GM23338 (cell line): ENCODE data around the gene UNC13A. TPM values are rescaled to one million over a fixed set of nuclear protein-coding genes. Genes with fewer than 3 reads are reported as not detected.

Source experiments
- ATAC-seq: fragments of 200-7000 bp; cut with Tn5 transposase; 3 replicates; pipeline ENCODE4 v1.9.1; 2020
- DNase-seq: peaks from one replicate; pipeline ENCODE4 v3.0.0-alpha.2; 2015; ENCODE audit warnings: low spot score
- H2AFZ ChIP-seq: fragments of 200-600 bp; sonication (generic); 2 replicates; pipeline ENCODE4 v1.8.0; 2016; ENCODE audit warnings: antibody characterized with exemption, mild to moderate bottlenecking, moderate library complexity
- H3F3A ChIP-seq: fragments of 200-600 bp; sonication (generic); replicated peaks from 2 replicates; pipeline ENCODE4 v1.8.0; 2017; ENCODE audit warnings: antibody characterized with exemption, mixed run types, low read depth
- H3K27ac ChIP-seq: fragments of 200-600 bp; sonication (generic); 2 replicates; pipeline ENCODE4 v1.6.1; 2016; ENCODE audit warnings: low read depth
- H3K27me3 ChIP-seq: fragments of 200-600 bp; sonication (generic); 2 replicates; pipeline ENCODE4 v1.8.0; 2016; ENCODE audit warnings: mild to moderate bottlenecking, mixed run types, moderate library complexity; ENCODE audit not compliant: insufficient read depth
- H3K36me3 ChIP-seq: fragments of 200-600 bp; sonication (generic); 2 replicates; pipeline ENCODE4 v1.8.0; 2016; ENCODE audit warnings: mild to moderate bottlenecking; ENCODE audit not compliant: insufficient read depth
- H3K4me1 ChIP-seq: fragments of 200-600 bp; sonication (generic); 2 replicates; pipeline ENCODE4 v1.8.0; 2016; ENCODE audit warnings: mild to moderate bottlenecking, moderate library complexity; ENCODE audit not compliant: insufficient read depth
- H3K4me2 ChIP-seq: fragments of 200-600 bp; sonication (generic); 2 replicates; pipeline ENCODE4 v1.7.1; 2017; ENCODE audit warnings: mixed run types
- H3K4me3 ChIP-seq: fragments of 200-600 bp; sonication (generic); 2 replicates; pipeline ENCODE4 v1.6.1; 2016; ENCODE audit warnings: mixed run types
- H3K79me2 ChIP-seq: fragments of 200-600 bp; sonication (generic); replicated peaks from 2 replicates; pipeline ENCODE4 v1.8.0; 2017; ENCODE audit warnings: mild to moderate bottlenecking; ENCODE audit not compliant: insufficient read depth
- H3K9me2 ChIP-seq: fragments of 200-600 bp; sonication (generic); 2 replicates; pipeline ENCODE4 v1.8.0; 2017; ENCODE audit not compliant: insufficient read depth
- H4K20me1 ChIP-seq: fragments of 200-600 bp; sonication (generic); replicated peaks from 2 replicates; pipeline ENCODE4 v1.8.0; 2017; ENCODE audit warnings: mild to moderate bottlenecking; ENCODE audit not compliant: insufficient read depth
- H3K27ac Mint-ChIP-seq: 2 replicates; pipeline ENCODE4 v1.8.0; 2020; ENCODE audit warnings: inconsistent platforms, mild to moderate bottlenecking, moderate library complexity, mixed read lengths
- H3K27me3 Mint-ChIP-seq: 3 replicates; pipeline ENCODE4 v1.8.0; 2022; ENCODE audit warnings: low read depth, mild to moderate bottlenecking, moderate library complexity, mixed read lengths, inconsistent platforms; ENCODE audit not compliant: insufficient read depth, poor library complexity
- H3K36me3 Mint-ChIP-seq: 3 replicates; pipeline ENCODE4 v1.8.0; 2021; ENCODE audit warnings: low read depth, mild to moderate bottlenecking, inconsistent platforms, moderate library complexity, mixed read lengths
- H3K4me1 Mint-ChIP-seq: 3 replicates; pipeline ENCODE4 v1.8.0; 2020; ENCODE audit warnings: mild to moderate bottlenecking, inconsistent platforms, mixed read lengths
- H3K4me3 Mint-ChIP-seq: 3 replicates; pipeline ENCODE4 v1.8.0; 2021; ENCODE audit warnings: moderate library complexity, mild to moderate bottlenecking, inconsistent platforms, mixed read lengths
- H3K9me3 Mint-ChIP-seq: 3 replicates; pipeline ENCODE4 v1.8.0; 2020; ENCODE audit warnings: moderate library complexity, mild to moderate bottlenecking, inconsistent platforms, mixed read lengths
- CREB1 ChIP-seq: fragments of 250-450 bp; sonication (Bioruptor Pico); IDR thresholded peaks from 2 replicates; pipeline ENCODE4 v1.5.0; 2020; ENCODE audit warnings: low read depth, mild to moderate bottlenecking, moderate library complexity
- CTCF ChIP-seq, 2 experiments: fragments of 200-600 bp in 1 of 2; sonication (generic) in 1 of 2; conservative IDR thresholded peaks; 2 replicates each; pipeline versions ENCODE4 v1.5.1 to v1.6.1; 2016 to 2017; ENCODE audit warnings: antibody characterized with exemption in 2 of 2, low read depth in 2 of 2, mild to moderate bottlenecking in 2 of 2, moderate library complexity in 1 of 2
- ETS1 ChIP-seq: IDR thresholded peaks from 2 replicates; pipeline ENCODE4 v1.6.1; 2016; ENCODE audit warnings: antibody characterized with exemption
- EZH2 ChIP-seq: fragments of 200-600 bp; sonication (generic); IDR thresholded peaks from one replicate; pipeline ENCODE4 v1.8.0; 2017; ENCODE audit warnings: antibody characterized with exemption, mild to moderate bottlenecking, low read depth; ENCODE audit not compliant: unreplicated experiment
- EZH2phosphoT487 ChIP-seq: fragments of 200-600 bp; sonication (generic); IDR thresholded peaks from one replicate; pipeline ENCODE4 v1.8.1; 2018; ENCODE audit warnings: antibody characterized with exemption; ENCODE audit not compliant: unreplicated experiment
- JUNB ChIP-seq: IDR thresholded peaks from one replicate; pipeline ENCODE4 v1.6.1; 2016; ENCODE audit warnings: antibody characterized with exemption; ENCODE audit not compliant: unreplicated experiment
- NANOG ChIP-seq: IDR thresholded peaks from 2 replicates; pipeline ENCODE4 v1.6.1; 2016; ENCODE audit warnings: antibody characterized with exemption, borderline replicate concordance
- POLR2AphosphoS5 ChIP-seq: IDR thresholded peaks from 2 replicates; pipeline ENCODE4 v1.6.1; 2016; ENCODE audit warnings: antibody characterized with exemption, low read depth
- REST ChIP-seq: IDR thresholded peaks from one replicate; pipeline ENCODE4 v1.6.1; 2018; ENCODE audit warnings: antibody characterized with exemption; ENCODE audit not compliant: unreplicated experiment
- STAT1 ChIP-seq: IDR thresholded peaks from one replicate; pipeline ENCODE4 v1.6.1; 2016; ENCODE audit warnings: antibody characterized with exemption; ENCODE audit not compliant: unreplicated experiment
- ZNF114 ChIP-seq: fragments of 250-450 bp; sonication (Bioruptor Pico); IDR thresholded peaks from 2 replicates; pipeline ENCODE4 v1.5.0; 2020; ENCODE audit warnings: mild to moderate bottlenecking, moderate library complexity
- ZNF331 ChIP-seq: fragments of 250-450 bp; sonication (Bioruptor Pico); IDR thresholded peaks from 2 replicates; pipeline ENCODE4 v1.5.0; 2020; ENCODE audit warnings: low read depth, mild to moderate bottlenecking, moderate library complexity
- ZNF462 ChIP-seq: fragments of 250-450 bp; sonication (Bioruptor Pico); IDR thresholded peaks from 2 replicates; pipeline ENCODE4 v1.5.0; 2020; ENCODE audit warnings: mild to moderate bottlenecking, moderate library complexity
- polyA plus RNA-seq: library from polyadenylated mRNA; unstranded; fragments of >200 nt; fragmentation: Nextera tagmentation; extraction: Ambion mirVana; gene quantifications from 2 replicates; pipeline ENCODE4 v1.2.1, GENCODE V29; 2016
- total RNA-seq: library from RNA; depleted of rRNA; stranded (reverse); fragments of >200 nt; shearing (Covaris generic); gene quantifications from 2 replicates; pipeline ENCODE4 v1.2.3, GENCODE V29; 2014

Gene UNC13A
- total and polyA plus RNA-seq, 2 experiments from 2014 or later, result 9.5 to 30.4 TPM

- Mint-ChIP-seq H3K9me3 (peaks cover 3% of the 10 kb centered on the region; the same call in 2 of the 3 replicates), H3K27ac (no peak overlapping the region), H3K27me3 (peaks cover 19% of the 10 kb centered on the region), H3K36me3 (peaks cover 30% of the 10 kb centered on the region), H3K4me3 (no peak overlapping the region), H3K4me1 (peaks cover 6% of the 10 kb centered on the region)
- H3K9me2 ChIP-seq, result no peaks in the 10 kb centered on the region
- no peak for ATAC-seq
- H3K27me3 ChIP-seq, result no peaks in the 10 kb centered on the region
- H3K79me2 ChIP-seq, result no peaks in the 10 kb centered on the region
- no peak overlapping the region for H3K4me3 ChIP-seq
- H3K27ac ChIP-seq, result no peak overlapping the region
- no peak for DNase-seq
- no peak for TF ChIP-seq REST
- TF ChIP-seq NANOG, result no peak
- no peak for TF ChIP-seq JUNB
- no peak for TF ChIP-seq POLR2AphosphoS5
- no peak for TF ChIP-seq ZNF462
- TF ChIP-seq CREB1 (CRISPR knock-in tag), result no peak
- TF ChIP-seq EZH2phosphoT487, result no peak
- no peak for TF ChIP-seq ZNF331
- no peak for TF ChIP-seq ZNF114 (CRISPR knock-in tag)
- no peak for TF ChIP-seq STAT1
- TF ChIP-seq EZH2, result no peak
- no peak for TF ChIP-seq ETS1
- TF ChIP-seq CTCF (conservative IDR thresholded peaks at IDR 0.05; ENCODE audit: low read depth in 2 of 2), result no peak
- H2AFZ ChIP-seq, result no peak overlapping the region
- H3K4me2 ChIP-seq, result no peak overlapping the region
- H3K36me3 ChIP-seq, result no peaks in the 10 kb centered on the region; the same call in 1 of the 2 replicates
- no peaks in the 10 kb centered on the region for H4K20me1 ChIP-seq
- H3F3A ChIP-seq, result peaks cover 11% of the 10 kb centered on the region
- no peaks in the 10 kb centered on the region; the same call in 1 of the 2 replicates for H3K4me1 ChIP-seq
Measured at GRCh38 chr19:17607936-17608335, 80.2 kb downstream of the UNC13A start.
